GM12878 (cell line): ENCODE measurements around the gene SCNN1G. TPM values are rescaled to one million over a fixed set of nuclear protein-coding genes. Genes with fewer than 3 reads are reported as not detected.

Experiments
- ATAC-seq: fragments of 200-7000 bp; cut with Tn5 transposase; 3 replicates; pipeline ENCODE4 v1.9.1; 2020; ENCODE audit warnings: mild to moderate bottlenecking, moderate library complexity
- BruUV-seq: library from RNA; stranded (reverse); fragments of 400-500 nt; replicated peaks from 2 replicates; lab custom pipeline; 2021; lab: Mats Ljungman, UMichigan
- CTCF ChIA-PET: fragments of 300-600 bp; sonication (Branson Sonifier 250); formaldehyde crosslinking; extraction: SDS; loops from one replicate; lab custom pipeline; 2021; ENCODE audit warnings: inconsistent platforms; lab: Yijun Ruan, JAX
- POLR2A ChIA-PET: fragments of 350-600 bp; formaldehyde crosslinking; extraction: SDS; loops from one replicate; lab custom pipeline; 2021; ENCODE audit warnings: inconsistent platforms; lab: Charles Lee
- RAD21 ChIA-PET: fragments of 300-600 bp; sonication (Branson Sonifier 250); formaldehyde crosslinking; loops from one replicate; lab custom pipeline; 2023; ENCODE audit warnings: antibody characterized with exemption; ENCODE audit not compliant: unreplicated experiment; lab: Charles Lee
- SMC1A ChIA-PET: fragments of 300-600 bp; sonication (Branson Sonifier 250); formaldehyde crosslinking; loops from one replicate; lab custom pipeline; 2023; ENCODE audit not compliant: unreplicated experiment, uncharacterized antibody; lab: Charles Lee
- DNase-seq: peaks from one replicate; pipeline ENCODE4 v3.0.0-alpha.2; 2011; ENCODE audit warnings: low read depth, low spot score
- FAIRE-seq: peaks from 3 replicates; lab custom pipeline; 2011; peaks lifted over from hg19 to GRCh38; lab: Jason Lieb, UNC
- H2AFZ ChIP-seq: 2 replicates; pipeline ENCODE4 v1.6.0; 2011; ENCODE audit warnings: low read depth, low read length, control low read depth; ENCODE audit not compliant: control insufficient read depth
- H3K27ac ChIP-seq: 2 replicates; pipeline ENCODE4 v1.5.1; 2011; ENCODE audit warnings: control low read depth; ENCODE audit not compliant: control insufficient read depth, insufficient read depth
- H3K27me3 ChIP-seq, 2 experiments: replicated peaks in 1 of 2; 2 replicates each; pipeline versions ENCODE4 v1.6.0 to v1.6.1; 2011; ENCODE audit warnings: low read length in 1 of 2; ENCODE audit not compliant: control insufficient read depth in 2 of 2, insufficient read depth in 2 of 2
- H3K36me3 ChIP-seq, 2 experiments: 2 replicates each; pipeline ENCODE4 v1.5.1; 2011; ENCODE audit warnings: low read length in 1 of 2; ENCODE audit not compliant: control insufficient read depth in 2 of 2, insufficient read depth in 2 of 2
- H3K4me1 ChIP-seq: 2 replicates; pipeline ENCODE4 v1.6.1; 2011; ENCODE audit warnings: mild to moderate bottlenecking, low read length, moderate library complexity, mixed read lengths; ENCODE audit not compliant: control insufficient read depth, insufficient read depth
- H3K4me2 ChIP-seq: 2 replicates; pipeline ENCODE4 v1.6.0; 2011; ENCODE audit warnings: control low read depth; ENCODE audit not compliant: control insufficient read depth, insufficient read depth
- H3K4me3 ChIP-seq: fragments of 200-600 bp; sonication (generic); 2 replicates; pipeline ENCODE4 v1.5.1; 2016
- H3K79me2 ChIP-seq: 2 replicates; pipeline ENCODE4 v1.6.0; 2011; ENCODE audit warnings: low read length; ENCODE audit not compliant: control insufficient read depth, insufficient read depth
- H3K9ac ChIP-seq: 2 replicates; pipeline ENCODE4 v1.8.0; 2011; ENCODE audit warnings: low read length, control low read depth, mixed read lengths; ENCODE audit not compliant: control insufficient read depth, insufficient read depth
- H3K9me3 ChIP-seq: replicated peaks from 3 replicates; pipeline ENCODE4 v1.5.1; 2011; ENCODE audit warnings: mild to moderate bottlenecking, low read length; ENCODE audit not compliant: control insufficient read depth, insufficient read depth
- H4K20me1 ChIP-seq: 2 replicates; pipeline ENCODE4 v1.6.0; 2011; ENCODE audit not compliant: control insufficient read depth, insufficient read depth
- BCL3 ChIP-seq: IDR thresholded peaks from 2 replicates; pipeline ENCODE4 v1.6.1; 2011; ENCODE audit warnings: borderline replicate concordance, low read depth, mild to moderate bottlenecking, moderate library complexity, low read length; ENCODE audit not compliant: insufficient read depth, poor library complexity, severe bottlenecking
- EP300 ChIP-seq, 2 experiments: fragments of 150-350 bp in 1 of 2; IDR thresholded peaks; 2 replicates each; pipeline ENCODE4 v1.6.1; 2011 to 2012; ENCODE audit warnings: low read depth in 2 of 2, low read length in 2 of 2, borderline replicate concordance in 1 of 2, improper control_type of control experiment in 1 of 2, inconsistent platforms in 1 of 2; ENCODE audit not compliant: control insufficient read depth in 1 of 2
- NFYB ChIP-seq: IDR thresholded peaks from 2 replicates; pipeline ENCODE4 v1.6.1; 2011; ENCODE audit warnings: low read depth, mild to moderate bottlenecking, low read length, improper control_type of control experiment, moderate library complexity; ENCODE audit not compliant: insufficient read depth
- POLR2A ChIP-seq: IDR thresholded peaks from 2 replicates; pipeline ENCODE4 v1.6.1; 2011; ENCODE audit warnings: low read depth, mild to moderate bottlenecking, low read length
- SUZ12 ChIP-seq: fragments of 200-600 bp; sonication (generic); IDR thresholded peaks from one replicate; pipeline ENCODE4 v1.6.1; 2018; ENCODE audit warnings: antibody characterized with exemption, mild to moderate bottlenecking; ENCODE audit not compliant: unreplicated experiment
- ZNF384 ChIP-seq: IDR thresholded peaks from 2 replicates; pipeline ENCODE4 v1.6.1; 2012; ENCODE audit warnings: low read depth, mild to moderate bottlenecking, low read length, improper control_type of control experiment, borderline replicate concordance
- WGBS: methylation state at CpG from one replicate; pipeline ENCODE4 v1.1.6; 2016; ENCODE audit warnings: low lambda C conversion rate; ENCODE audit not compliant: insufficient replicate concordance, insufficient coverage; ENCODE audit errors: missing lambda C conversion rate; 5-methylcytosine and 5-hydroxymethylcytosine counted together
- in situ Hi-C: fragments of 300-500 bp; cut with MboI; formaldehyde crosslinking; loops from 9 replicates; pipeline ENCODE4 v1.14.3; 2018; ENCODE audit warnings: mixed read lengths
- intact Hi-C: fragments of 100-400 bp; cut with micrococcal nuclease; formaldehyde crosslinking; loops from one replicate; pipeline ENCODE4 v1.14.2; 2022; ENCODE audit not compliant: unreplicated experiment
- polyA plus RNA-seq, 11 experiments: library from polyadenylated mRNA; depleted of rRNA in 4 of 11; unstranded in 6 of 11; stranded (reverse) in 5 of 11; fragments of >200 nt; fragmentation: Nextera tagmentation in 4 of 11; fragmentation: Illumina TruSeq in 1 of 11; extraction: Ambion mirVana in 4 of 11; extraction: Trizol in 1 of 11; gene quantifications; 1 replicate in 1 of 11; 2 replicates in 10 of 11; pipeline versions ENCODE4 v1.2.1 to v1.2.3, GENCODE V29; 2011 to 2016; ENCODE audit warnings: inconsistent platforms in 2 of 11, missing spikeins in 2 of 11, low read depth in 1 of 11
- total RNA-seq, 4 experiments: library from RNA; depleted of rRNA in 3 of 4; stranded (reverse); fragments of >200 nt in 3 of 4; fragmentation: Illumina TruSeq in 1 of 4; extraction: Trizol in 1 of 4; gene quantifications; 2 replicates each; pipeline versions ENCODE4 v1.2.1 to v1.2.3, GENCODE V29; 2013 to 2021
- TF ChIP-seq, protein P1 (sequence below): fragments of 450-650 bp; IDR thresholded peaks from 2 replicates; pipeline ENCODE4 v1.6.1; 2017; ENCODE audit warnings: antibody characterized with exemption, mild to moderate bottlenecking, moderate library complexity

The SCNN1G gene
- total and polyA plus RNA-seq, 10 of the 15 experiments (the other 5 are each of a cell fraction or from before 2014, with no cell fraction given) = 0.04 to 0.86 (median 0.08) TPM; not detected in 5

- no peak overlapping the region for H3K4me3 ChIP-seq
- H3K9me3 ChIP-seq = no peaks in the 10 kb centered on the region
- H3K36me3 ChIP-seq = no peaks in the 10 kb centered on the region
- H3K9ac ChIP-seq = no peak overlapping the region
- no peak for DNase-seq
- H2AFZ ChIP-seq = no peak overlapping the region; the same call in 1 of the 2 replicates
- CTCF ChIA-PET = no interaction called here
- H3K4me1 ChIP-seq = peaks cover 4% of the 10 kb centered on the region
- H3K4me2 ChIP-seq = no peak overlapping the region
- no peak for FAIRE-seq
- POLR2A ChIA-PET = no interaction called here
- BruUV-seq = no TSS peak
- SMC1A ChIA-PET = no interaction called here
- H3K79me2 ChIP-seq = no peaks in the 10 kb centered on the region
- intact Hi-C loops = no loop called here
- no peaks in the 10 kb centered on the region; a peak in 1 of 4 replicates for H3K27me3 ChIP-seq
- no peak overlapping the region for H3K27ac ChIP-seq
- in situ Hi-C loops = no loop called here
- ATAC-seq = 0 out of 3 replicates have a peak, but pooled peaks have one; percentile 34
- RAD21 ChIA-PET = no interaction called here
- WGBS = 44% methylated on average over 3 of the region's 3 CpGs
- no peaks in the 10 kb centered on the region for H4K20me1 ChIP-seq
- TF ChIP-seq POLR2A = no peak
- TF ChIP-seq, protein P1, sequence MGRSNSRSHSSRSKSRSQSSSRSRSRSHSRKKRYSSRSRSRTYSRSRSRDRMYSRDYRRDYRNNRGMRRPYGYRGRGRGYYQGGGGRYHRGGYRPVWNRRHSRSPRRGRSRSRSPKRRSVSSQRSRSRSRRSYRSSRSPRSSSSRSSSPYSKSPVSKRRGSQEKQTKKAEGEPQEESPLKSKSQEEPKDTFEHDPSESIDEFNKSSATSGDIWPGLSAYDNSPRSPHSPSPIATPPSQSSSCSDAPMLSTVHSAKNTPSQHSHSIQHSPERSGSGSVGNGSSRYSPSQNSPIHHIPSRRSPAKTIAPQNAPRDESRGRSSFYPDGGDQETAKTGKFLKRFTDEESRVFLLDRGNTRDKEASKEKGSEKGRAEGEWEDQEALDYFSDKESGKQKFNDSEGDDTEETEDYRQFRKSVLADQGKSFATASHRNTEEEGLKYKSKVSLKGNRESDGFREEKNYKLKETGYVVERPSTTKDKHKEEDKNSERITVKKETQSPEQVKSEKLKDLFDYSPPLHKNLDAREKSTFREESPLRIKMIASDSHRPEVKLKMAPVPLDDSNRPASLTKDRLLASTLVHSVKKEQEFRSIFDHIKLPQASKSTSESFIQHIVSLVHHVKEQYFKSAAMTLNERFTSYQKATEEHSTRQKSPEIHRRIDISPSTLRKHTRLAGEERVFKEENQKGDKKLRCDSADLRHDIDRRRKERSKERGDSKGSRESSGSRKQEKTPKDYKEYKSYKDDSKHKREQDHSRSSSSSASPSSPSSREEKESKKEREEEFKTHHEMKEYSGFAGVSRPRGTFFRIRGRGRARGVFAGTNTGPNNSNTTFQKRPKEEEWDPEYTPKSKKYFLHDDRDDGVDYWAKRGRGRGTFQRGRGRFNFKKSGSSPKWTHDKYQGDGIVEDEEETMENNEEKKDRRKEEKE = no peak
- no peak for TF ChIP-seq SUZ12
- TF ChIP-seq NFYB = no peak
- no peak for TF ChIP-seq ZNF384
- TF ChIP-seq EP300 (IDR thresholded peaks at IDR 0.05; ENCODE audit: borderline replicate concordance in 1 of 2, control insufficient read depth in 1 of 2, low read depth in 2 of 2, low read length in 2 of 2) = no peak
- TF ChIP-seq BCL3 = peak; percentile 80
Observed at GRCh38 chr16:23195366-23195978, 12.9 kb downstream of the SCNN1G start.
